AG04450 (cell line): ENCODE results near the gene ATP5ME. TPM values are rescaled to one million over a fixed set of nuclear protein-coding genes. Genes with fewer than 3 reads are reported as not detected.

ENCODE experiments used
- CTCF ChIA-PET: fragments of 300-600, 350-600 bp; formaldehyde crosslinking; extraction: SDS; loops from one replicate; lab custom pipeline; 2022; ENCODE audit warnings: antibody characterized with exemption, inconsistent platforms; lab: Charles Lee
- POLR2A ChIA-PET: fragments of 350-600 bp; formaldehyde crosslinking; extraction: SDS; loops from one replicate; lab custom pipeline; 2021; ENCODE audit warnings: antibody characterized with exemption, inconsistent platforms; lab: Yijun Ruan, JAX
- DNase-seq: peaks from one replicate; pipeline ENCODE4 v3.0.0-alpha.2; 2011; ENCODE audit warnings: low read depth, low spot score
- H3K27ac ChIP-seq: one replicate; pipeline ENCODE4 v1.5.1; 2012; ENCODE audit warnings: low read depth, low read length, control low read depth
- H3K27me3 ChIP-seq: one replicate; pipeline ENCODE4 v1.6.0; 2012; ENCODE audit warnings: low read length; ENCODE audit not compliant: control insufficient read depth, insufficient read depth
- H3K4me3 ChIP-seq: 2 replicates; pipeline ENCODE4 v1.5.1; 2011; ENCODE audit warnings: mild to moderate bottlenecking, low read depth, low read length, control low read depth
- H3K9me3 ChIP-seq: 2 replicates; pipeline ENCODE4 v1.5.1; 2012; ENCODE audit warnings: low read length; ENCODE audit not compliant: control insufficient read depth, insufficient read depth
- CTCF ChIP-seq: IDR thresholded peaks from 2 replicates; pipeline ENCODE4 v1.5.1; 2011; ENCODE audit warnings: low read depth, low read length, control low read depth, inconsistent platforms
- polyA plus RNA-seq: library from polyadenylated mRNA; depleted of rRNA; stranded (reverse); fragments of >200 nt; gene quantifications from 2 replicates; pipeline ENCODE4 v1.2.3, GENCODE V29; 2011

ATP5ME gene
- polyA plus RNA-seq, 1 experiment: 262 TPM

GRCh38 chr4:633976-634598, 40.0 kb downstream of the ATP5ME start:
- Histone ChIP-seq H3K27ac (no peak overlapping the region), H3K27me3 (no peaks in the 10 kb centered on the region), H3K4me3 (no peak overlapping the region), H3K9me3 (peaks cover 74% of the 10 kb centered on the region)
- no peak for DNase-seq
- ChIA-PET POLR2A (no interaction called here), CTCF (no interaction called here)
- no peak for TF ChIP-seq CTCF

GRCh38 chr4:633406-633805, 40.7 kb downstream of the ATP5ME start:
- no peak for TF ChIP-seq CTCF
- no peaks in the 10 kb centered on the region for H3K27me3 ChIP-seq
- H3K9me3 ChIP-seq: peaks cover 77% of the 10 kb centered on the region
- H3K4me3 ChIP-seq: no peak overlapping the region
- no peak overlapping the region for H3K27ac ChIP-seq
- DNase-seq: no peak
- ChIA-PET CTCF (no interaction called here), POLR2A (no interaction called here)

GRCh38 chr4:632926-633325, 41.1 kb downstream of the ATP5ME start:
- ChIA-PET CTCF (no interaction called here), POLR2A (no interaction called here)
- TF ChIP-seq CTCF: no peak
- H3K4me3 ChIP-seq: no peak overlapping the region
- no peak overlapping the region for H3K27ac ChIP-seq
- DNase-seq: no peak
- no peaks in the 10 kb centered on the region for H3K27me3 ChIP-seq
- H3K9me3 ChIP-seq: peaks cover 82% of the 10 kb centered on the region

GRCh38 chr4:632196-632790, 41.8 kb downstream of the ATP5ME start:
- POLR2A ChIA-PET: no interaction called here
- no peak overlapping the region for H3K4me3 ChIP-seq
- DNase-seq: no peak
- no peak for TF ChIP-seq CTCF
- H3K27me3 ChIP-seq: no peaks in the 10 kb centered on the region
- H3K9me3 ChIP-seq: peaks cover 82% of the 10 kb centered on the region
- H3K27ac ChIP-seq: no peak overlapping the region
- CTCF ChIA-PET: no interaction called here

GRCh38 chr4:630656-631055, 43.4 kb downstream of the ATP5ME start:
- H3K27me3 ChIP-seq: no peaks in the 10 kb centered on the region
- no peak overlapping the region for H3K27ac ChIP-seq
- ChIA-PET POLR2A (no interaction called here), CTCF (no interaction called here)
- peaks cover 84% of the 10 kb centered on the region for H3K9me3 ChIP-seq
- no peak for TF ChIP-seq CTCF
- no peak overlapping the region for H3K4me3 ChIP-seq
- DNase-seq: no peak
